Fibroblast of villous mesenchyme (primary cell): ENCODE data around the gene STK39. TPM values are rescaled to one million over a fixed set of nuclear protein-coding genes. Genes with fewer than 3 reads are reported as not detected.

Source experiments
- DNase-seq: peaks from one replicate; pipeline ENCODE4 v3.0.0-alpha.2; 2010; ENCODE audit warnings: low read depth
- H3K4me3 ChIP-seq: 2 replicates; pipeline ENCODE4 v1.5.1; 2011; ENCODE audit warnings: low read depth, mild to moderate bottlenecking, low read length
- total RNA-seq: library from RNA; depleted of rRNA; stranded (reverse); fragments of >200 nt; gene quantifications from 2 replicates; pipeline ENCODE4 v1.2.3, GENCODE V29; 2012
- TF ChIP-seq, protein P1 (sequence below): IDR thresholded peaks from 2 replicates; pipeline ENCODE4 v1.5.1; 2012; ENCODE audit warnings: low read depth, mild to moderate bottlenecking, low read length; ENCODE audit not compliant: insufficient read depth

Gene STK39
- total RNA-seq, 1 donor, result 27.2 TPM

DNA sequence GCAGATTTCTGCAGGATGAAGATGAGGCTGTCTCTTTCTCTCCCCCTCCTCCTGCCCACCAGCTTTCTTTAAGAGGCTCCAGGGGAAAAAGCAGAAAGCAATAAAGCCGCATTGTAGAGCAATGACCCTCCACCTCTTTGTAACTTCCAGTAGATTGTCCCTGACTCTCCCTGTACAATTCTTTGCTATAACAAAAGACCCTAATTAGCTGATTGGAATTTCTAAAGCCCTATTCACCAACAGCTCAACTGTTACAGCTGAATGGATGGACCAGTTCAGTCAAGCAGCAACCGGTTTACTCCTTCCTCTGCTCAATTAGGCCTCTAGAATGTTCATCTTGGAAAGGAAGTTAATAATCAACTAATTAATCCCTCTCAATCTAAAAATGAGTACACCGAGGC, 301.0 kb downstream of the STK39 start:
- no peak overlapping the region for H3K4me3 ChIP-seq
- DNase-seq, result no peak
- TF ChIP-seq, protein P1, sequence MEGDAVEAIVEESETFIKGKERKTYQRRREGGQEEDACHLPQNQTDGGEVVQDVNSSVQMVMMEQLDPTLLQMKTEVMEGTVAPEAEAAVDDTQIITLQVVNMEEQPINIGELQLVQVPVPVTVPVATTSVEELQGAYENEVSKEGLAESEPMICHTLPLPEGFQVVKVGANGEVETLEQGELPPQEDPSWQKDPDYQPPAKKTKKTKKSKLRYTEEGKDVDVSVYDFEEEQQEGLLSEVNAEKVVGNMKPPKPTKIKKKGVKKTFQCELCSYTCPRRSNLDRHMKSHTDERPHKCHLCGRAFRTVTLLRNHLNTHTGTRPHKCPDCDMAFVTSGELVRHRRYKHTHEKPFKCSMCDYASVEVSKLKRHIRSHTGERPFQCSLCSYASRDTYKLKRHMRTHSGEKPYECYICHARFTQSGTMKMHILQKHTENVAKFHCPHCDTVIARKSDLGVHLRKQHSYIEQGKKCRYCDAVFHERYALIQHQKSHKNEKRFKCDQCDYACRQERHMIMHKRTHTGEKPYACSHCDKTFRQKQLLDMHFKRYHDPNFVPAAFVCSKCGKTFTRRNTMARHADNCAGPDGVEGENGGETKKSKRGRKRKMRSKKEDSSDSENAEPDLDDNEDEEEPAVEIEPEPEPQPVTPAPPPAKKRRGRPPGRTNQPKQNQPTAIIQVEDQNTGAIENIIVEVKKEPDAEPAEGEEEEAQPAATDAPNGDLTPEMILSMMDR, result no peak

DNA sequence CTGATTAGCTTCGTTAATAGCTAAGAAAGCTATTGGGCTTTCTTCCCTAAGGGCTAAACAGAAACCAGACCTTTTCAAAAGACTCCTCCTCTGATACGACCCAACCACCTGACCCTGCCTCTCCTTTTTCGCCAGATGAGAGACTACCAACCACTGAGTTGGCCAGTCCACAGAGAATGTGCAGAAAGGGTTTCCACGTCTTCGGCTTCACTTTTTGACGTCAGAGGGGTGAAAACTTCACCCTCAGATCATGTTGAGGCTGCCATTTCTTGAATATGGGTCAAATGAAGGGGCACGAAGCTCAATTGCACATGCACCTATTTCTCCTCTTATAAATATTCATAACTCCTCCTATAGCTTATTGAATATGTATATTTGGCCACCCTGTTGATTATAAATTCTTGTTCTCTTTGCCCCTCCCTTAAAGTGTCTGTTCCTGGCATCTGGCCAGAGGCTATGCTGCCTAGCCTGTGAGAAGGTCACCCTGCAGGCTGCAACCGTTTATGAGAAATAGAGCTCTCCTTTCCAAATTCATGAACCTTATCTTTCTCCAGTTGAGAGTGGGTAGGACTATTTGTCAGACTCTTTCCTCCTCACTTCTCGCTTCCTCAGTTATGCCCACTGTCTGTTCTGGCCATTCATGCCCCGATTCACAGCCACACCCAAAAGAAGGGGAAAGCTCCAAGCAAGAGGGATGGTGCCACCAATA, 301.6 kb downstream of the STK39 start:
- TF ChIP-seq, protein P1, result no peak
- H3K4me3 ChIP-seq, result no peak overlapping the region
- DNase-seq, result no peak

DNA sequence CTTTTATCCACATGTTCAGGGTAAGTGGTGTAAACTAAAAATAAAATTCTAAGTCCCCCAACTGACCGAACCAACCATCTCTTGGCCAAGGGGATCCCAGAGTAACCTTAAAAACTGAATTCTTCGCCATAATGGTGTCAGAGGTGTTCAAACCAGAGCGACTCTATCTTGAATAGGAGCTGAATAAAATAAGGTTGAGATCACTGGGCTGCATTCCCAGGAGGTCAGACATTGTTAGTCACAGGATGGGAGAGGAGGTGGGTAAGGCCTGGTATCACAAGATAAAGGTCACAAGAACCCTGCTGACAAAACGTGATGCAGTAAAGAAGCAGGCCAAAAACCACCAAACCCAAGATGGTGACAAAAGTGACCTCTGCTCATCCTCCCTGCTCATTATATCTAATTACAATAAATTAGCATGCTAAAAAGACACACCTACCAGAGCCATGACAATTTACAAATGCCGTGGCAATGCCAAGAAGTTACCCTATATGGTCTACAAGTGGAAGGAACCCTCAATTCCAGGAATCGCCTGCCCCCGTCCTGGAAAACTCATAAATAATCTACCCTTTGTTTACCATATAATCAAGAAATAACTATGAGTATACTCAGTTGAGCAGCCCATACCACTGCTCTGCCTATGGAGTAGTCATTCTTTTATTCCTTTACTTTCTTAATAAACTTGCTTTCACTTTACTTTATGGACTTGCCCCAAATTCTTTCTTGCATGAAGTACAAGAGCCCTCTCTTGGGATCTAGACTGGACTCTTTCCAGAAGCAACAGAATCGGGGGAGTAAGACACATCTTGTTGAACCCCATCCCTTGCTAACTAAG, 302.4 kb downstream of the STK39 start:
- TF ChIP-seq, protein P1, result no peak
- no peak for DNase-seq
- no peak overlapping the region for H3K4me3 ChIP-seq

DNA sequence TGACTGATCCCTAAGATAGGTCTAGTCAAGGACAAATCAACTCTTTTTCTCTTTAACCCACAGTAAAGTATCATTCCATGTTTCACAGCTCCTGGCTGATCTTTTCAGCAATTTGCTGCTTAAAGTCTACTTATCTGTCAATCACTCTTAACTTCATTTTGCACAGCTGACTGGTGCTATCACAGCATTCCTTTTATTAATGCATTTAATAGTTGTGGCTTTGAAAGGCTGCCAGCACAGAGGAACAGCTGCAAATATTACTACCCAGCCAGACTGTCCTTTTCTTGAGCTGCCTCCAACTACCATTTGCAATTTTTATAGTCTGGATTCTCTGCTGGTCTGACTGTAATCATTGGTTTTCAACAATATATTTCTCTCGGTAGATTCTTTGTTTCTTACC, 303.5 kb downstream of the STK39 start:
- TF ChIP-seq, protein P1, result no peak
- peak; percentile 6 for DNase-seq
- no peak overlapping the region for H3K4me3 ChIP-seq

DNA sequence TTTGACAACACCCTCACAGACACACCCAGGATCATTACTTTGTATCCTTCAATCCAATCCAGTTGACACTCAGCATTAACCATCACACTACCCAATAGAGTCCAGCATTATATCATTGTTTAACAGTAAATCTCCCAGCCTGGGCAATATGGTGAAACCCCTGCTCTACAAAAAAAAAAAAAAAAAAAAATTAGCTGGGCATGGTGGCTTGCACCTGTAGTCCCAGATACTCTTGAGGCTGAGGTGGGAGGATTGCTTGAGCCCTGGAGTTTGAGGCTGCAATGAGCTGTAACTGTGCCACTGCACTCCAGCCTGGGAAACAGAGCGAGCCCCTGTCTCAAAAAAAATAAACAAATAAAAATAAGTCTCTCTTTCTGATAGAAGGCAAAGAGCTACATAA, 304.0 kb downstream of the STK39 start:
- TF ChIP-seq, protein P1, result no peak
- DNase-seq, result no peak
- no peak overlapping the region for H3K4me3 ChIP-seq

DNA sequence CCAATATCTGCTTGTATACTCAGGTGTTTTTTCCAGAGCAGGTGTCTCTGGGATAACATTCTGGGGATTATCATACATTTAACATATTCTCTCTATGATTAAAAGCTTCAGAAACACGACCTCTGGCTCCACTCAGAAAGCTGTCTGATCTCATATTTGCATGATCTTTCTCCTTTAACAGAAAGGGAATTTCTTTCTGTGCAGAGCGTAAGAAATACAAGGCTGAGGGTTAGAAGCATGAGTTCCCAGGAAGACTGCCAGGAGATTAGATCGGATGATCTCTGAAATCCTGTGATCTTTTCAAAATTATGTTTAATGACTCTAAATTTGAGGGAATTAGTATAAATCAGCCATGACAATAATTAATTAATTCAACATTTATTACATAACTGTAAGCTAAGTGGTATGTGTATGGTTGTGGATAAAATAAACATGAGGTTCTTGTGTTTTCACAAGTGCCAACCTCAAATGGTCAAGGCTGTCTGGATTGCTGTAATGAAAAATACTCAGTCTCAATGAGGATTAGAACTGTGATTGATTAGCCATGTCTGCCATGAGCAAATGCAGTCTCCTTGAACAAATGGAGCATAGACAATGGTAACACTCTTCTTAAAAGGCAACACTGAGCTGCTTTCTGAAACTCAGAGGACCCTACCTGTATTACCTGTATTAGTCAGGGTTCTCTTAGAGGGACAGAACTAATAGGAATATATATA, 304.9 kb downstream of the STK39 start:
- TF ChIP-seq, protein P1, result no peak
- H3K4me3 ChIP-seq, result no peak overlapping the region
- DNase-seq, result no peak
